OCI-LY7 (cell line): ENCODE measurements around the gene E2F2. TPM values are rescaled to one million over a fixed set of nuclear protein-coding genes. Genes with fewer than 3 reads are reported as not detected.
A peak's percentile ranks its signal among the peaks of the same experiment; 100 is the strongest.

Source experiments
- BruUV-seq: library from RNA; stranded (reverse); fragments of 400-500 nt; replicated peaks from 2 replicates; lab custom pipeline; 2021; lab: Mats Ljungman, UMichigan
- CTCF ChIA-PET: fragments of 300-600 bp; sonication (Branson Sonifier 250); formaldehyde crosslinking; loops from one replicate; lab custom pipeline; 2022; ENCODE audit warnings: antibody characterized with exemption; ENCODE audit not compliant: unreplicated experiment; lab: Charles Lee
- POLR2A ChIA-PET: fragments of 300-600 bp; sonication (Branson Sonifier 250); formaldehyde crosslinking; loops from one replicate; lab custom pipeline; 2022; ENCODE audit warnings: antibody characterized with exemption; lab: Charles Lee
- DNase-seq: peaks from one replicate; pipeline ENCODE4 v3.0.0-alpha.2; 2015; ENCODE audit warnings: low spot score
- H2AFZ ChIP-seq: fragments of 200-600 bp; sonication (generic), shearing (Covaris generic); 2 replicates; pipeline ENCODE4 v1.6.1; 2014; ENCODE audit warnings: mild to moderate bottlenecking, antibody characterized with exemption, low read length, moderate library complexity
- H3K27ac ChIP-seq: fragments of 200-600 bp; sonication (generic); 2 replicates; pipeline ENCODE4 v1.5.1; 2014; ENCODE audit warnings: mixed run types, low read depth, mild to moderate bottlenecking, moderate library complexity, low read length, inconsistent platforms; ENCODE audit not compliant: poor library complexity, severe bottlenecking
- H3K36me3 ChIP-seq: fragments of 200-600 bp; sonication (generic); 2 replicates; pipeline ENCODE4 v1.6.1; 2014; ENCODE audit warnings: mild to moderate bottlenecking, antibody characterized with exemption, low read length, moderate library complexity, mixed read lengths; ENCODE audit not compliant: insufficient read depth
- H3K4me1 ChIP-seq: fragments of 200-600 bp; sonication (generic); 2 replicates; pipeline ENCODE4 v1.5.1; 2014; ENCODE audit warnings: mild to moderate bottlenecking, low read length; ENCODE audit not compliant: insufficient read depth, poor library complexity, severe bottlenecking
- H3K4me2 ChIP-seq: fragments of 200-600 bp; sonication (generic); 2 replicates; pipeline ENCODE4 v1.6.1; 2014; ENCODE audit warnings: mild to moderate bottlenecking, low read length
- H3K4me3 ChIP-seq: fragments of 200-600 bp; sonication (generic); 2 replicates; pipeline ENCODE4 v1.5.1; 2014; ENCODE audit warnings: mild to moderate bottlenecking, low read depth, low read length; ENCODE audit not compliant: poor library complexity, severe bottlenecking
- H3K79me2 ChIP-seq: fragments of 200-600 bp; sonication (generic); 2 replicates; pipeline ENCODE4 v1.6.1; 2016; ENCODE audit warnings: low read depth, mild to moderate bottlenecking, low read length, moderate library complexity, mixed read lengths; ENCODE audit not compliant: insufficient read depth
- H3K9me2 ChIP-seq: fragments of 200-600 bp; sonication (generic); 2 replicates; pipeline ENCODE4 v1.6.1; 2016; ENCODE audit warnings: mild to moderate bottlenecking, low read length, mixed read lengths; ENCODE audit not compliant: insufficient read depth
- H3K9me3 ChIP-seq: fragments of 200-600 bp; sonication (generic); 2 replicates; pipeline ENCODE4 v1.6.1; 2014; ENCODE audit warnings: mild to moderate bottlenecking, mixed run types, low read length, mixed read lengths
- H4K20me1 ChIP-seq: fragments of 200-600 bp; sonication (generic); 2 replicates; pipeline ENCODE4 v1.6.1; 2014; ENCODE audit warnings: mild to moderate bottlenecking, antibody characterized with exemption, low read length, moderate library complexity, mixed read lengths; ENCODE audit not compliant: insufficient read depth
- CTCF ChIP-seq: fragments of 200-600 bp; sonication (generic); conservative IDR thresholded peaks from 2 replicates; pipeline ENCODE4 v1.5.1; 2014; ENCODE audit warnings: mild to moderate bottlenecking, antibody characterized with exemption, low read length, moderate library complexity, mixed read lengths
- EZH2phosphoT487 ChIP-seq: fragments of 200-600 bp; sonication (generic); IDR thresholded peaks from 2 replicates; pipeline ENCODE4 v1.6.1; 2018; ENCODE audit warnings: low read depth, borderline replicate concordance, mild to moderate bottlenecking, mixed run types, antibody characterized with exemption, low read length, moderate library complexity, mixed read lengths
- intact Hi-C: fragments of 100-400 bp; cut with micrococcal nuclease; formaldehyde crosslinking; loops from one replicate; pipeline ENCODE4 v1.10.0; 2022; ENCODE audit not compliant: unreplicated experiment
- total RNA-seq, 2 experiments: library from RNA; depleted of rRNA in 1 of 2; stranded (reverse); fragments of >200 nt in 1 of 2; shearing (Covaris generic) in 1 of 2; gene quantifications; 2 replicates each; pipeline ENCODE4 v1.2.3, GENCODE V29; 2014 to 2022

E2F2 gene
- total RNA-seq, 2 experiments from 2014 or later = 203 to 212 TPM

GRCh38 chr1:23484253-23485001 lies 46.6 kb downstream of the E2F2 start:
- peak; percentile 92 for DNase-seq
- H3K4me2 ChIP-seq = peak overlapping the region; percentile 86
- H2AFZ ChIP-seq = peak overlapping the region; percentile 69
- peak overlapping the region; percentile 75 for H3K4me3 ChIP-seq
- H3K9me2 ChIP-seq = no peaks in the 10 kb centered on the region
- intact Hi-C loops = loop anchor here (1.0 to 5.0 kb wide), 4 partner anchors 40 to 467 kb away; partner anchors contain the start of genes HNRNPR, KDM1A and TEX46
- no peak for TF ChIP-seq EZH2phosphoT487
- no peak for TF ChIP-seq CTCF
- ChIA-PET CTCF (interaction anchor here (0.6 to 2.5 kb wide), 5 partner anchors 12 to 325 kb away, joined by 3 to 9 read pairs (median 7); no protein-coding TSS in a partner anchor), POLR2A (interaction anchor here (0.5 to 1.4 kb wide), 10 partner anchors 9 to 694 kb away, joined by 3 to 6 read pairs (median 3); no protein-coding TSS in a partner anchor)
- H3K79me2 ChIP-seq = no peaks in the 10 kb centered on the region
- no peaks in the 10 kb centered on the region for H3K9me3 ChIP-seq
- H3K4me1 ChIP-seq = peaks cover 49% of the 10 kb centered on the region
- BruUV-seq = no TSS peak
- H3K27ac ChIP-seq = peak overlapping the region; percentile 41
- H3K36me3 ChIP-seq = no peaks in the 10 kb centered on the region
- no peaks in the 10 kb centered on the region for H4K20me1 ChIP-seq

- ChIA-PET CTCF (interaction anchor here (0.6 kb wide), 3 partner anchors 42 to 326 kb away, joined by 3 to 7 read pairs (median 4); no protein-coding TSS in a partner anchor), POLR2A (interaction anchor here (0.5 to 1.2 kb wide), 3 partner anchors 12 to 270 kb away, joined by 3 to 6 read pairs (median 3); no protein-coding TSS in a partner anchor)
- no peak for DNase-seq
- no TSS peak for BruUV-seq
- peak within 1 kb of the TSS; percentile 41 for H3K27ac ChIP-seq
- H3K4me1 ChIP-seq = peaks cover 49% of the 10 kb centered on the region
- H3K79me2 ChIP-seq = no peaks in the 10 kb centered on the region
- TF ChIP-seq CTCF (peak; percentile 45), EZH2phosphoT487 (no peak)
- H2AFZ ChIP-seq = peak within 1 kb of the TSS; percentile 69
- H3K4me3 ChIP-seq = peak within 1 kb of the TSS; percentile 75
- H3K9me2 ChIP-seq = no peaks in the 10 kb centered on the region
- no peaks in the 10 kb centered on the region for H3K9me3 ChIP-seq
- no peaks in the 10 kb centered on the region for H3K36me3 ChIP-seq
- H4K20me1 ChIP-seq = no peaks in the 10 kb centered on the region
- intact Hi-C loops = loop anchor here (1.0 to 5.0 kb wide), 4 partner anchors 41 to 466 kb away; partner anchors contain the start of genes HNRNPR, KDM1A and TEX46
- H3K4me2 ChIP-seq = peak within 1 kb of the TSS; percentile 86
These were observed 47.4 kb downstream of the E2F2 start, which contains the start of gene ASAP3 for GRCh38 chr1:23483321-23484252. Gene ASAP3, minus strand, starts transcription at chr1:23484179. Its CDS starts 46 bp downstream, at chr1:23484133.
